Activated CD8-positive, alpha-beta memory T cell treated with anti-CD3 and anti-CD28 coated beads for 48 hours (primary cell): ENCODE data around the gene WDR48.

ENCODE experiments used
- DNase-seq, 3 experiments: peaks; one replicate each; pipeline ENCODE4 v3.0.0-alpha.2; 2020; ENCODE audit warnings: low read depth in 2 of 3, low spot score in 2 of 3

Gene WDR48

DNA sequence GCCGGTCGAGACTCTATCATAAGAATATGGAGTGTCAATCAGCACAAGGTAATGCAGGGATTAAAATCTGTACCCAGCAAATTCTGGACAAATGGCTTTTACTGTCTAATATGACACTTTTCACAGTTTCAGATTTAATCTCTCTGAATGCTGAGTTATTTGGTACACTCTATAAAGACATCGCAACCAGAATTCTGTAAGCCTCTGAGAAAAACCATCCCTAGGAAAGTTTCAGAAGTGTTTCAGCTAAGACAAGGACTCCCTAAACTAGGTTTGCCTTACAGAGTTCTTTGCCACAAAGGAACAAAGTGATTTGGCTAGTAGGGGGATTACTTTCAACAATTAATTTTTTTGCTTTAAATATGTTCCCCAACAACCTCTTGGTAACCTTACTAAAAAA is 11.3 kb downstream of the WDR48 start:
- no peak for DNase-seq

DNA sequence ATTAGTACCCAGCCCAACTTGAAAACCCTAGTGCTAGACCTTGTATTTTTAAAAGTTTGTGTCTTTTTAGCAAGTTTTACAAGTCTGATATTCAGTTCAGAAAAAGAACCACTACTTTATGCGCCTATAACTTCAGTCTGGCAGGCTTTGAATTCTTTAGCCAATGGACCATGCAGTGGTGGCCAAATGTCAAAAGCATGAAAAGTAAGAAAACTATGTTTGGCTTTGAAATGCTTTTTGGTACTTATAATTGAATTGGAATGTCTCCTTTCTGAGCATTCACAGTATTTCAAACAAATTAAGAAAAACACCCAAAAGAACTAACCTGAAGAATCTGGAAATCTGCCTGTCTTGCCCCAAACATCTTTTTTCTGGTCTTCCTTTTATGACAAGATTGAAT is 12.8 kb downstream of the WDR48 start:
- DNase-seq, result no peak

DNA sequence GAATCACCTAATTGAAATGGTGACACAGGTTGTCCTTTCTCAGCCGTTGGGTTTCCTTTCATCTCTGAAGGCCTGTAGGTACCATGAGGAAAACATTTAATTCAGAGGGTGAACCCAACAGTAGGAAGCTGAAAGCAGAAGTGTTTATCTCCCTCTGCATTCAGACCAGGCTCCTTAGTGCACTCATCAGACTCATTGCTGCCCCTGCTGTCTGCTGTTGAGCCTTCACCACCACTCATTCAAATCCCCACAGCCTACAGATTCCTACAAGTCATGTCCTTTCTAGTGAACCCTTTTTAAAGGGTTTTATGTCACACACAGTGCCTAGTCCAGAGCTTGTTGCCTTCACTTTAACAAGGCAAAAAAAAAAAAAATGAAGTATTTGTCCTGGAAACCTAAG is 13.4 kb downstream of the WDR48 start:
- no peak for DNase-seq

DNA sequence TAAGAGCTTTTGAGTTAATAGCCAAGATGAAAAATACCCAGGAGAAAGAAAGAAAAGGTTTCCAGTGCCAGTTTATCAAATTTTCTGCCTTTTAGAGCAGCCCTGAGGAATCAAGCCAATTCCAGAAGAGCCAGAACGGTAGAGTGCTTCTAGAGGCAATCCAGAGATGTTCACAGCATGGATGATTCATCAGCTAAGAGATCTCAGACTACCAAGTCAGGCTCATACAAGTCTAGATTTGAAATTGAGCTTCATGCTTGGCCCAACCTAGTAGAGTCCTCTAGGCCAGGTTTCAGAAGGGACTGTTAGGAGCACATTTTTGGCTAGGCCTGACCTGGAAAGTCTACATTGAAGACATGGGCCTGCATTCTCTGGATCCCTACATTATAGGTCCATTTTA is 15.5 kb downstream of the WDR48 start:
- no peak for DNase-seq

DNA sequence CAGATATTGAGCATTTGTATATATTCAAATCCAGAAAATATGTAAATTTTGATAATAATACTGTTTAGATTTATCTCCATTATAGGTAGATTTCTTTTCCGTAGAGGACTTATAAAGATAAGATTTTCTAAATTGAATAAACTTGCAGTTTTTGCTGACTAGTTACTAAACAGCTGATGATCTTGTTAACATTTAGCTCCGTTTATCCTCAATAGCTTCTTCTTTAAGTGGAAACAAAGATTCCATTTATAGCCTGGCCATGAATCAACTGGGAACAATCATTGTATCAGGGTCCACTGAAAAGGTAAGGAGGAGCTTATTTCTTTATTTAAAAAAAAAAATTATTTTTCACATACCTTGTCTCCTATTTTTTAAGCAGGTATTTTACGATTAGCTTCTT is 16.7 kb downstream of the WDR48 start:
- no peak for DNase-seq

DNA sequence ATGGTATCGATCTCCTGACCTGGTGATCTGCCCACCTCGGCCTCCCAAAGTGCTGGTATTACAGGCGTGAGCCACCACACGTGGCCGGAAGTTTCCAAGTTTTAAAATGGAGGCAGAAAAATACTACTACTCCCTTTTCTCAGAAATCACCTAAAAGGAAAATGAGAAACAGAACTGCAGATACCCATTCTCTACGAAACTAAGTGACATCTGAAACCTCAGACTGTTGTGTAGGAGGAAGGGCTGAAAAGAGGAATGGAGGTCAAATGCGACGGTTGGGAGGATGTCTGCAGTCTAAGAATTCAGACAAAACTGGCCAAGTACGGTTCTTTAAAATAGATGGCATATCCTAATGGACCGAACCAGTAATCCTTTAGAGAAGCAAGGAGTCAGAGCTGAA is 24.1 kb downstream of the WDR48 start:
- no peak for DNase-seq

DNA sequence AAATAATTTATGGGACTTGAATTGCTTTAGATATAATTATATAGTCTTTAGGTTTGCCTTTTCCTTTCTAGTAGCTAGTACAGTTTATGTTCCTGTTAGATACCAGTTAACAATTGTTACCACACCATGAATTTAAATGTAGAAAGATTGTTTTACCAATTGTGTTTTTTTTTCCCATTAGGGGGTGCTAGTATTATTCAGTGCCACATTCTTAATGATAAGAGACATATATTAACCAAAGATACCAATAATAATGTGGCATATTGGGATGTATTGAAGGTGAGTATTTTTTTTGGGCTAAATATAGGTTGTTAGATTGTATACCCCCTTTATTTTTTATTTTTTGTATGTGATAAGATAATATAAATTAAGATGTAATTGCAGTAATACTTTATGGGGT is 27.7 kb downstream of the WDR48 start:
- DNase-seq, result no peak

DNA sequence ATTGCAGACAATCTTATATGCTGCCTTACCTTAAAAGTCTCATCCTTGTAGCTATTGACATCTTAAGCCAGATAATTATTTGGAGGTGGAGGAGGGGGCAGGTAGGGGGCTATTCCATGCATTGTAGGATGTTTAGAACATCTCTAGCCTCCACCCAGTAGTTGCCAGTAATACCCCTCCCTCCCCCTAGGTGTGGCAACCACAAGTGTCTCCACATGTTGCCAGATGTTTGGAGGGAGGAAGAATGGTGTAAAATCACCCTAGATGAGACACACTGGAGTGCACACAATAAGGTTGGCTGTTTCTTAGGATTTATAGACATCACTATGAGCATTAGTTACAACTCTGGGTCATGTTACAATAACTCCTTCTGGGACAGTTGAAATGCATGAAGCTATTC is 28.2 kb downstream of the WDR48 start:
- no peak for DNase-seq

DNA sequence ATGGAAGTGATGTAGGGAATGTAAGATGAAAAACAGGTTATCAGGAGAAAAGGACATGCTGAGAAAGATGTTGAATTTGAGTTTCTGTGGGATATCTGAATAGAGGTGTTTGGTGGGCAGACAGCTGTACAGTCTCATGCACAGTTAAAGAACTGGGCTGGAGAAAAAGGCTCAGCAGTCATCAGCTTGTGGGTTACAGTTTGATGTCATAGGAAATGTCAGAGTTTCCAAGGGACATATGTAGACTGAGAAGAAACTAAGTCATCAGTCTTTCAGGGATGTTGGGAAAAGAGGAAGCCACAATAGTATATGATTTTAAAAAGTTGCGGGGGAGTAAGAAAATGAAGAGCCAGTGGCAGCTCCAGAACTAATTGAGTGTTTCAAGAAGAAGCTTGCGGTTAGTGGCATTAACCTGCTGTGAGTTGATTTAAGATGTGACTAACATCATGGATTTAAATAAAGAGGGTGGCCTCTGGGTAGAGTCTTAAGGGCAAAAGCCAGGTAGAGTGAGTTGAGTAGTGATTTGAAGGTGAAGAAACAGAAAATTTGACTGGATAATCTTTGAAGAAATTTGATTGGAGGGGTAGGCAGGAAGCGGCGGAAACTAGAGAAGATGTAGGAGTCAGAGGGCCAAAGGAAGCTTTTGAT is 31.0 kb downstream of the WDR48 start:
- no peak for DNase-seq

DNA sequence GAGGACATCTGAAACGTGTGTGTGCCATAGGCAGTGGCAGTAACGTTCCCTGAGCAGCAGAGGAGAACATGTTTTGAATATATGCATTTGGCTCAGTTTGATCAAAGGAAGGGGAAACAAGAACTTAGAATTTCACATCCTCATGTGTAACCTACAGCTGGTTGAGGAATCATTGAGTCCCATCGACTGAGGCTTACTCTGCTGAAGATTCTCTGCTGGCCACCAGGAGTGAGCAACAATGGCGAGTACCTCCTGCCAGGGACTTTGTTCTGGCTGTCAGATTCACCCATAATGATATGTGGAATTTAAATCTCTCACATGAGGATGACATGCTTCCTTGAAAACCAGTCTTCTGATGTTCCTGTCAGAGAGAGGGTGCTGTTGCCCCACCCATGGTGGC is 34.3 kb downstream of the WDR48 start:
- DNase-seq, result no peak

DNA sequence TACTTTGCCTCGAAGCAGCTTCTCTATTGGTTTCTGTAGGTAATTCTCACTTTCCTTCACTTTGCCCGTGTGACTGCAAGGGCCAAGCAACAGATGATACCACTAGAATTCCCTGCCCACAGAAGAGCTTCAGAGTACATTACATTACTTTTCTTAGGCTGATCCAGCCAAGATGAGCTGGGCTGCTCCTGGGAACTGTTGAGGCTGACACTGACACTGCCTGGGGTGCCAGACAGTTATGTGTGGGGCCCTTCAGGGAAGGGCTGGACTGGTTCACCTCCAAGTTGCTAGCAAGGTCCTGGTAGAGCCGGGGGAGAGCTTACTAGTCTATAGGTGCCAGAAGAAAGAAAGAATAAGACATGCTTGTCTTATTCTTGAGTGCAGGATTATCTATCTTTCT is 36.6 kb downstream of the WDR48 start:
- DNase-seq, result no peak

DNA sequence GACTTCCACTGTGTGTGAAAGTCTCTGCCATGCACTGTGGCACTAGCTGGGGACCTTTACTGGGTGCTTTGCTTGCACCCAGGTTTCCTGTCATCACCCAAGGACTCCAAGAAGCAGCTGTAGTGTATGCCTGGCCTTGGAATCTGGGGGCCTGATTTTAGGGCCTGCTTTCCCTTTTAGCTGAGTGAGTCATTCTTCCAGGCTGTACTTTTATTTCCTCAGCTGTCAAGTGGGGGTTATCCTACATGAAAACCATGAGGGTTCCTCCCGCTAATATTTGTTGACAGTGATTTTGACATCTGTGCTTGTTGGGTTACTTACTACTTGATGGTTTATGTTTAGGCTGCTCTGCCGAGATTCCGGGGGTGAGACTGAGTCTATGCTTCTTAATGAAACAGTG is 37.1 kb downstream of the WDR48 start:
- no peak for DNase-seq

DNA sequence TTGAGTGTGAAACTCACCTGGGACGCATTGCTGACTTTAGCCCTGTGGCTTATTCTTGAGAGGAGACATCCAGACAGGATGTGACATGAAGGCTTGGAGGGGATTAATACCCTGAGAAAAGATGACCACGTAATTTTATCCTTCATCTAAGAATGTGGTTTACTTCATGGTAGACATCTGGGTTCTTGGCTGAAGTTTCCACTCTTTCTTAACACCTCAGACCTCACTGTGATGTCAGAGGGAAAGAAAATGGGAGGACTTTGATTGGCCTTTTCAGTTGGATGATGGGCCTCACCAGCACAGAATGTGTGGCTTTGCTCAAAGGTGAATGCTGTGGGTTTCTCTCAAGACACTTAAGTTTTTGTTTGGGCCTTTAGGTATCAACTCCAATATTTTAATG is 39.1 kb downstream of the WDR48 start:
- no peak for DNase-seq

DNA sequence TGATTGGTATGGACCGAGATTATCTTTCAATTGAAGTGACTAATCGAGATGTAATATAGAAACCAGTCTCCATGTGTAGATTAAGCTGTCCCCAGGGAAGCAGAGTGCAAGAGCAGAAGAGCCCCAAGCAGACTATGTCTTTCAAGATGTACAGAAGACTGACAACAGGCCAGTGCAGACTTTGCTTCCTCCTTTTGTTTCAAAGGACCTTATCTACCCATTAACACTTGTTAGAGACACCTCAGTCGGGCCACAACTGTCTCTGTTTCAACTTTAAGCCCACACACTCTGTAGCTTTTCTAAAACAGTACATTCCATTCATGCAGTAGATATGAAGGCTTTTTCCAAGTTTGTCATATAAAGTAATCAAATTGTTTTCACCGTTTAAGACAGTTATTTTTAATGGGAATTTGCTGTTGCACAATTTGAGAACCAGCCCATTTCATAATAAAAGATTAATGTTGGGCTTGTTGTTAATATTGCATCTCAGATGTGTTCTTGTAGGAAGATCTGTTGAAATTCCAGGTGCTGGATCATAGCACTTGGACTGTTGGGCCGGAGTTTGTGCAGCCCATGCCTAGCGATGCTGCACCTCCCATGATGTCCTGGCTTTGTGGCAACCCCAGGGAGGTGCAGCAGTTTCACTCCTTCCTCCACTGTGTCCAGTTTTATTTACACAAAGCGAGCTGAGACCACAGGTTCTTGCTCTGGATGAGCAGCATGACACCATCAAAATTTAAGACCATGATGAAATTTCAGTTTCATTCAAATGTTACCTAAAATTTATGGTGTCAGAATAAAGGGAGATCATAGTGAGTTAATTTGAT is 43.2 kb downstream of the WDR48 start:
- no peak for DNase-seq

DNA sequence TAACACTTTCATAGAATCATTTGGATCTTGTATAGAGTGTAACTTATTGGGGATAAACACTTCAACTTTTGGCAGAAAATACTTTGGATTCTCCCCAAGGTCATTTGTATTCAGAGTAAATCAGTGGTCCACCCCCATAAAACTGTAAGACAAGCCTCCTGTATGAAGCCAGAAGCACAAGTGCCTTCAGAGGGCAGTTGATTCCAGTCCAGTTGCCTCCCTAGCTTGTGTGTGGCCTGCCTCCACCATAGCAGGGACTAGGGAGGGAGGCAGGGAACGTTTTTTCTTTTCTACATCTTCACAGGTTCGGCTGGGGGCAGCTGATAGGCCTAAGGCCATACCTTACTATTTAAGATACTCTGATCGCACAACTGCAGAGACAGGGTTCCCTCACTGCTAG is 44.0 kb downstream of the WDR48 start:
- no peak for DNase-seq

DNA sequence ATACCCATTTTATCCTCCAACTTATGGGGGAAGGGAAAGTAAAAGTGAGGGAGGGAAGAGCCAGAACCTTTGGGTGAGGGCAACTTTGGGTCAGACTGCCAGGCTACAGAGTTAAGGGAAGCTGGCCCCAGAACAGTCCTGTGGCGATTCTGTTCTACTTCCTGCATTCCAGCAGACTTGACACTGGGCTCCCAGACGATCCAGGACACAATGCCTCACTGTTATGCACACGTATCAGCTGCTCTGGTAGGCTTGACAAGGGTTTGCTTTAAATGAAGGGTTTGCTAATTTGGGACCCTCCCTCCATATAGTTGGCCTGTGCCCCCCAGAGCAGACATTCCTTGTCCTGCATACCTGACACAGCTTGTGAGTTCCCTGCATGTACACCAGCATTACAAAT is 45.0 kb downstream of the WDR48 start:
- DNase-seq, result no peak

DNA sequence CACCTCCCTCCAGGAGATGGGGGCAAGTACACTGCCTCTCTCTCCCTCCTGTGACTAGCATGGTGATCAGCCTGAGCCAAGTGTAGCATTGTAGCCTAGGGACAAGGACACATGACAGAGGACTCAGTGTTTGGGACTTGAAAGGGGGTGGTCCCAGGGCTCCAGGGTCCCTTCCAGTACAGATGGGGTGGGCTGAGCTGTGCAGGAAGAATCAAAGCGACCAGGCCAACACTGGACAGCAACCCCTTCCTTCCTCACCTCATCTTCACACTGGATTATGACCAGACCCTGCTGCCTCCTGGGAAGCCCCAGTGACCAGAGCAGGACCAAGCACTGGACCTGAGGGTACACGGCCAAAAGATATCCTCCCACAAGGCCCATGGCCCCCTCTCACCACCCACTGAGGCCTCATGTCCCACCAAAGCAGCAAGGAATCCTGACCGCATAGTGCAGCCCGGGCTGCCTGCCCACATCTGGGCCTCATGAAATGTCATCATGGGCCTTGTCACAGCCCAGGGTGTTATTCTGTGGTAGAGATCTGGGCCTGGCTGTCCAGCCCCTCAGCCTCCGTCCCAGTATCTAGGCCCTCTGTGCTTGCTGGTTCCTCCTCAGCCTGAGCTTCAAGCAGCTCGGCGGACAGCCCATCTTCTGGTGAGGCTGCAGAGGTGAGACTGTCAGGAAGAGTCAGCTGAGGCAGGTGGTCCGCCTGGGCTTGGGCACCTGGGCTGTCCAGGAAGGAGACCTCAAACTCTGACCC is 46.1 kb downstream of the WDR48 start:
- no peak for DNase-seq

DNA sequence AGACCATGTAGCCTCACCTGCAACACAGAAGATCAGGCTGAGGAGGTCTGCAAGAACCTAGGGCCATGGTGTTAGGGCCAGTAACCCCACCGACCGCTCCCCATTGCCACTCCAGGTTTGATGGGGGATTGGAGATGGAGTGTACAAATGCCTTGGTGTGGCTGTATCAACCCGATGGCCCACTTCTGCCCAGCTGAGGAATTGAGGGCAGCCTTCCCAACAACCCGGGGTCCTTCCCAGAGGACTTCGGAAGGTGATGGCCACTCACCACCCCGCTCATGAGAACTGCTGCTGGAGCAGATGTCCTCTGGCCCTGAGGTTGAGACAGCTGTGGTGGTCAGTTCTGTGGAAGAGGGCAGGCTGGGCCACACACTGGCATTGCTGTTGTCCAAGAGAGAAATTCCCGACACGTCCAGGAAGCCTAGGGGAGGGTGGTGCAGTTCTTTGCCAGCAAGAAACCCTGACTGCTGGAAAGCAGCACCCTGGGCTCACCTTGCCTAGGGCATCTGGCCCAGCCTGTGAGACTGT is 46.7 kb downstream of the WDR48 start:
- no peak for DNase-seq

DNA sequence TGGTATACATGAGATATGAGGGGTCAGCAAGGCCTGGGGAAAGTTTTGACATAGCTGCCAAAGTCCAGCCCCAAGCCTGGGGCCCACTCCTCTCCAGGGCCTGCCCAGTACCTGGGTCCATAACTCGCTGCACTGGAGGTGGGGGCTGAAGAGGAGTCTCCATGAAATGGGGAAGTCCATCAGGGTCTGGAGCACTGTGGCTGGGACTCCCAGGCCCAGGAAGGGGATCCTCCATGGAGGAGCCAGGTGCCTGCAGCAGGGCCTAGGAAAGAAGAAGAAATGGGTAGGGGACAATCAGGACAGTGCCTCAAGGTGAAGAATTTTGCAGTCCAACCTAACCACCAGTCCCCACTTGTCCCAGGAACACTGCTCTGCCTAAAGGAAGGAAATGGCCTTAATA is 47.4 kb downstream of the WDR48 start:
- no peak for DNase-seq

DNA sequence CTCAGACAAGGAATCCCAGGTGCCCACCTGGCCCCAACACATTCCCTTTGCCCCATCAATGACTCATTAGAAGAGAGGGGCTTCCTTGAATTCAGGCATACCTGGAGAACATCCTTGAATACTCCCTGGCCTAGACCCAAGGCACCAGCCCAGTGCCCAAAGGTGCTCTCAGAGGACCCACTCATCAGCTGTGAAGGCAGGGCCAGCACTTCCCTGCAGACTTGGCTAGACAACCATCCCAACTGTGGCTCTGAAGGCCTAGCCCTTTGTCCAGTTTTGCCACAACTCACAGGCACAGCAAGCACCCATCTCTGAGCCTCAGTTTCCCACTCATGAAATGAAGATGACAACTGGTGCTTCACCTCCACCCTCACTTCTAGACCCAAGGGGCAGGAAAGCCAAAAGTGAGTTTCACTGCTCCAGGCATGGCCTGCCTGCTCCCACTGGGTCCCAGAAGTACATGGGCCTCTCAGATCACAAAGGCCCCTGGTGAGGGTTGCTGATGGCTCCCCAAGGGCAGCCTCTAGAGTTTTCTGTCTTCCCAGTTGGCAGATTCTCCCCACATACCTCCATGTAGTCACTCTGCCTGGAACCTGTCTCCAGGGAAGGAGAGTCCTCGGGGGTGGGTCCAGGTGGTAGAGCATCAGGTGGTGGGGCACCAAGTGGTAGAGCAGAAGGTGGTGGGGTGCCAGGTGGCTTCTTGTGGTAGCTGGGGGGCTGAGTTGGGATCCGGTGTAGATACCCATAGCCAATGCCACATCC is 48.1 kb downstream of the WDR48 start:
- no peak for DNase-seq

DNA sequence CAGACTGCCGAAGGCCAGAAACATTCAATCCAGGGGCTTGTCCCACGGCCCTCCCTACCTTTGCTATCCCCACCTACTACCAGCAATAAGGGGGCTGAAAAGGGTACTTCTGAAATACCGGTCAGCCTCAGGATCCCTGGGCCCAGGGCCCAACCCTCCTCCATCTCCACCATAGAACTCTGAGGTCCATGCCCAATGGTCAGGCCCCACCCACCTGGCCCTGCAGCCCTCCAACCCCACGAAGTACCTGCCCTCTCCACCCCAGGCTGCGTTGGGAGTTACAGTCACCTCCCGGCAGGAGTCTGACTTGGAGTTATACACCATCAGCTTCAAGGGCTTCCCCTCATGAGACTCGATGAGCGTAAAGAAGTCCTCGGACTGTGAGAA is 48.7 kb downstream of the WDR48 start:
- DNase-seq, result no peak
